Measurements from ENCODE around the gene DCST2.
A peak's percentile ranks its signal among the peaks of the same experiment; 100 is the strongest.
"Not testable (repeated sequence)": the region's sequence is repeated elsewhere in the genome, so short reads cannot be mapped to it uniquely, and the experiment has no call there.

DCST2 gene

GRCh38 chr1:154983776-154984466 is 49.7 kb downstream of the DCST2 start:
- peak overlapping the region; percentile 99 for H3K4me3 ChIP-seq (replicated peaks; ENCODE audit: low read depth, low read length)
- no peak for DNase-seq (ENCODE audit: low read depth)
- TF ChIP-seq CTCF (IDR thresholded peaks at IDR 0.05; ENCODE audit: low read length, missing control alignments) = no peak

- TF ChIP-seq CTCF (IDR thresholded peaks at IDR 0.05; ENCODE audit: low read length, missing control alignments) = no peak
- peak; percentile 100 for DNase-seq (ENCODE audit: low read depth)
- H3K4me3 ChIP-seq (replicated peaks; ENCODE audit: low read depth, low read length) = peak within 1 kb of the TSS; percentile 99
These were observed 50.5 kb downstream of the DCST2 start, which contains the start of gene FLAD1 for GRCh38 chr1:154982897-154983648. Gene FLAD1, plus strand, starts transcription at chr1:154983344. Its CDS starts 351 bp downstream, at chr1:154983695.

DNA sequence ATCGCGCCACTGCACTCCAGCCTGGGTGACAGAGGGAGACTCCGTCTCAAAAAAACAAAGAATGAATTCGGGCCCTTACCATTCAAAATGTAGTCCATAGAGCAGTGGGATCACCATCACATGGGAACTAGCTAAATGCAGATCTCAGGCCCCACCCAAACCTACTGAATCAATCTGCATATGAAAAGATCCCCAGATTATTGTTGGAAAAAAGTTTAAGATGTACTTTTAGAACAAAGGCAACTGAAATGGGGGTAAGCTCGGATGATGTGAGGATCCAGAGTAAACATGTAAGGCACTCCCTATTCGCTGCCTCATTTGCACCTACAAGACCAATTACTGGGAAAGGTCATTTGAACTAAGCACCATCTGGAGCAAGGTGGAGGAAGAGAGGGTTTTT is 51.2 kb downstream of the DCST2 start:
- DNase-seq (ENCODE audit: low read depth) = no peak
- no peak for TF ChIP-seq CTCF (IDR thresholded peaks at IDR 0.05; ENCODE audit: low read length, missing control alignments)
- peak overlapping the region; percentile 99 for H3K4me3 ChIP-seq (replicated peaks; ENCODE audit: low read depth, low read length)

- DNase-seq (ENCODE audit: low read depth) = no peak
- no peak for TF ChIP-seq CTCF (IDR thresholded peaks at IDR 0.05; ENCODE audit: low read length, missing control alignments)
- no peak overlapping the region for H3K4me3 ChIP-seq (replicated peaks; ENCODE audit: low read depth, low read length)
These were observed 55.2 kb downstream of the DCST2 start for GRCh38 chr1:154978360-154978759.

DNA sequence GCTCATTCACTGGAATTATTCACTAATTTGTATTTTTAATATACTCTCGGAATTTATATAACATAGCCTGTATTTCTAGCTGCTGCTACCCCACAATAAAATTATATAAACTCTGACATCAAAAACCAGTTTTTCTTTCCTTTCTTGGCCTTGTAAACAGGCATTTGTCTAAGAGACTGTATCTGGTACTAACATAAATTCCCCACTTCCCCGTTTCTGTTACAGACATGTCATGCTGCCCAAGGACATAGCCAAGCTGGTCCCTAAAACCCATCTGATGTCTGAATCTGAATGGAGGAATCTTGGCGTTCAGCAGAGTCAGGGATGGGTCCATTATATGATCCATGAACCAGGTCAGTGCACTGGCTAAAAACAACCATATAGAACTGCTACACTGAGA is 55.8 kb downstream of the DCST2 start:
- not testable (repeated sequence) for DNase-seq (ENCODE audit: low read depth); H3K4me3 ChIP-seq (replicated peaks; ENCODE audit: low read depth, low read length)

DNA sequence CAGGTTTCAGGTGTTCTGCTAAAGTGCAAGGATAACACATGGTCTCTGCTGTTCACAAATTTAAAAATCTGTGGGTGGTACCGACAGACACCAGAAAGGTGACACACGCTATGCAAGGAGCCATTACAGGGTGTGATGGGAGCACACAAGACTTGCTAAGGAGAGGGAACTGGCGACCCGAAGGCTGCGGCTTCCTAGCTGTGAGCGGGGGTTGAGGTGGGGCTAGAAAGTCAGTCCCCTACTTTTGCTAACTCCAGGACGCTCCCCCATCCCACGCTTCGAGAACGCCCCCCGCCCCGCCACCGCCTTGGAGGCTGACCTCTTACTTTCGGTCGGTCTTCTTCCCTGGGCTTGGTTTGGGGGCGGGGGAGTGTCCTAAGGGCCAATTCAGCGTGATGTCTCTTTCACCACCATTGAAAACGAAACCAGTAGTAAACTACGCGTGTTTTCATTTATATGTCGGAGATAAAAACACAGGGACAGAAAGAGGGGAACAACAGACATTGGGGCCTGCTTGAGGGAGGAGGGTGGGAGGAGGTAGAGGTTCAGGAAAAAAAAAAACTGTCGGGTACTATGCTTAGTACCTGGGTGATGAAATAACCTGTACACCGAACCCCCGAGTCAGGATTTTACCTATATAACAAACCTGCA is 58.0 kb downstream of the DCST2 start:
- no peak for TF ChIP-seq CTCF (IDR thresholded peaks at IDR 0.05; ENCODE audit: low read length, missing control alignments)
- DNase-seq (ENCODE audit: low read depth) = peak; percentile 61
- H3K4me3 ChIP-seq (replicated peaks; ENCODE audit: low read depth, low read length) = peak overlapping the region; percentile 83

- no peak for TF ChIP-seq CTCF (IDR thresholded peaks at IDR 0.05; ENCODE audit: low read length, missing control alignments)
- DNase-seq (ENCODE audit: low read depth) = peak; percentile 97
- peak overlapping the region; percentile 83 for H3K4me3 ChIP-seq (replicated peaks; ENCODE audit: low read depth, low read length)
These were observed 58.7 kb downstream of the DCST2 start for GRCh38 chr1:154974808-154975408.

Measured in fibroblast of pulmonary artery (primary cell).